ENCODE results near the gene PINLYP. TPM values are rescaled to one million over a fixed set of nuclear protein-coding genes. Genes with fewer than 3 reads are reported as not detected.

The PINLYP gene
- polyA plus RNA-seq, 1 donor (not counting 4 experiments of a cell fraction or from before 2014, with no cell fraction given): 16.0 TPM

DNA sequence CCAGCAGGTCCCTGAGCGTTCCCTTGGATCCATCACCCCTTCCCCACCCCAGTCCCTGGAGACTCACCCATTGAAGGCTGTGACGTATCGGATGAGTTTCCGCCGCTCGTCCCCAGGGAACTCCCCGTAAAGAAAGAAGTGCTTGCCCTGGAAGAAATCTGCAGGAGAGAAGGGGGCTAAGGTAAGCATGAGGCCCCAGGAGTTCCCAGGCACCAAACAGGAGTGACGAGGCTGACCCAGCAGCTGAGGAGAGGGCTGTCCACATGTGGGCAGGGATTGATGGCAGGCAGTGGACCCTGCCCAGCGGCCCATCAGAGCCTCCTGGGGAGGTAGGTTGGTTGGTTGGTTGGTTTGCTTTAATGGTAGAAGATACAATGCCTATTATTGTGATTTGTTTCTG, 31.5 kb upstream of the PINLYP start:
- Histone ChIP-seq H3K27me3 (ENCODE audit: control insufficient read depth, extremely low read depth, insufficient read depth, low read length) (no peaks in the 10 kb centered on the region), H3K79me2 (ENCODE audit: control insufficient read depth, insufficient read depth, low read length) (no peaks in the 10 kb centered on the region), H3K36me3 (ENCODE audit: control insufficient read depth in 2 of 2, extremely low read depth in 1 of 2, insufficient read depth in 2 of 2, low read length in 2 of 2) (peaks cover 7 to 22% of the 10 kb centered on the region in 2 experiments), H3K9ac (ENCODE audit: control insufficient read depth, extremely low read depth, insufficient read depth, low read length) (no peak overlapping the region), H3K4me2 (ENCODE audit: control insufficient read depth, extremely low read depth, insufficient read depth, low read depth, low read length) (no peak overlapping the region), H3K9me3 (ENCODE audit: control insufficient read depth, low read depth, low read length) (no peaks in the 10 kb centered on the region), H3K4me1 (ENCODE audit: control insufficient read depth, extremely low read depth, insufficient read depth, low read length) (no peaks in the 10 kb centered on the region), H3K27ac (ENCODE audit: control insufficient read depth, insufficient read depth, low read length) (no peak overlapping the region), H3K4me3 (ENCODE audit: control insufficient read depth in 2 of 3, extremely low read depth in 1 of 3, insufficient read depth in 2 of 3, low read depth in 1 of 3, low read length in 3 of 3) (no peak overlapping the region), H2AFZ (ENCODE audit: control insufficient read depth, low read length) (no peak overlapping the region), H4K20me1 (ENCODE audit: control insufficient read depth, extremely low read depth, insufficient read depth, low read length) (no peaks in the 10 kb centered on the region), H3K9me1 (ENCODE audit: control insufficient read depth, extremely low read depth, insufficient read depth, low read length) (no peaks in the 10 kb centered on the region)
- TF ChIP-seq, protein P1, sequence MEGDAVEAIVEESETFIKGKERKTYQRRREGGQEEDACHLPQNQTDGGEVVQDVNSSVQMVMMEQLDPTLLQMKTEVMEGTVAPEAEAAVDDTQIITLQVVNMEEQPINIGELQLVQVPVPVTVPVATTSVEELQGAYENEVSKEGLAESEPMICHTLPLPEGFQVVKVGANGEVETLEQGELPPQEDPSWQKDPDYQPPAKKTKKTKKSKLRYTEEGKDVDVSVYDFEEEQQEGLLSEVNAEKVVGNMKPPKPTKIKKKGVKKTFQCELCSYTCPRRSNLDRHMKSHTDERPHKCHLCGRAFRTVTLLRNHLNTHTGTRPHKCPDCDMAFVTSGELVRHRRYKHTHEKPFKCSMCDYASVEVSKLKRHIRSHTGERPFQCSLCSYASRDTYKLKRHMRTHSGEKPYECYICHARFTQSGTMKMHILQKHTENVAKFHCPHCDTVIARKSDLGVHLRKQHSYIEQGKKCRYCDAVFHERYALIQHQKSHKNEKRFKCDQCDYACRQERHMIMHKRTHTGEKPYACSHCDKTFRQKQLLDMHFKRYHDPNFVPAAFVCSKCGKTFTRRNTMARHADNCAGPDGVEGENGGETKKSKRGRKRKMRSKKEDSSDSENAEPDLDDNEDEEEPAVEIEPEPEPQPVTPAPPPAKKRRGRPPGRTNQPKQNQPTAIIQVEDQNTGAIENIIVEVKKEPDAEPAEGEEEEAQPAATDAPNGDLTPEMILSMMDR (optimal IDR thresholded peaks at IDR 0.05 in 1 of 3, IDR thresholded peaks at IDR 0.05 in 1 of 3, conservative IDR thresholded peaks at IDR 0.05 in 1 of 3; ENCODE audit: extremely low read depth in 1 of 3, insufficient read depth in 2 of 3, low read length in 3 of 3): no peak
- TF ChIP-seq EZH2 (IDR thresholded peaks at IDR 0.05; ENCODE audit: low read length): no peak
- dilution Hi-C loops (cut with MboI; ENCODE audit: extremely low pct_ligation_motif_present, low sequenced_read_pairs): no loop called here
- FAIRE-seq (no peak), DNase-seq (ENCODE audit: low read depth, low spot score) (no peak)

DNA sequence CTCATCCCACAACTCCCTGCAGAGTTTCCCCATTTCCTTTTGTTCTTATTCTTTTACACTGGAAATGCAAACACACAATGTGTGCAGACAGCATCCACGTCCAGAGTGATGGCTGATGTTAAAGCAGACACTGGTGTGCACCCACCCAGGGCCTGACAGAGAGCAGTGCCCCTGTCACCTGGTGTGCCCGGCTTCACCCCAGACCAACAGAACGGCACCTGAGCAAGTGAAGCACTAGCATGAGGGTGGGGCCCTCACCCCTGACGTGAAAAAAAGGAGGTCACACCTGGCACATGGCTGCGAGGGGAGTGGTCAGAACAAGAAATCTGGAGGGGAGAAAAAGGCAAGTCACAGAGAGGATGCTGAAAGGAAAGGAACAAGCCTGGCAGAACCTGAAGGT, 30.3 kb upstream of the PINLYP start:
- Histone ChIP-seq H4K20me1 (ENCODE audit: control insufficient read depth, extremely low read depth, insufficient read depth, low read length) (no peaks in the 10 kb centered on the region), H2AFZ (ENCODE audit: control insufficient read depth, low read length) (no peak overlapping the region), H3K9me1 (ENCODE audit: control insufficient read depth, extremely low read depth, insufficient read depth, low read length) (no peaks in the 10 kb centered on the region), H3K9ac (ENCODE audit: control insufficient read depth, extremely low read depth, insufficient read depth, low read length) (no peak overlapping the region), H3K4me3 (ENCODE audit: control insufficient read depth in 2 of 3, extremely low read depth in 1 of 3, insufficient read depth in 2 of 3, low read depth in 1 of 3, low read length in 3 of 3) (no peak overlapping the region), H3K4me2 (ENCODE audit: control insufficient read depth, extremely low read depth, insufficient read depth, low read depth, low read length) (no peak overlapping the region), H3K4me1 (ENCODE audit: control insufficient read depth, extremely low read depth, insufficient read depth, low read length) (no peaks in the 10 kb centered on the region), H3K27me3 (ENCODE audit: control insufficient read depth, extremely low read depth, insufficient read depth, low read length) (no peaks in the 10 kb centered on the region), H3K27ac (ENCODE audit: control insufficient read depth, insufficient read depth, low read length) (no peak overlapping the region), H3K36me3 (ENCODE audit: control insufficient read depth in 2 of 2, extremely low read depth in 1 of 2, insufficient read depth in 2 of 2, low read length in 2 of 2) (peaks cover 9 to 21% of the 10 kb centered on the region in 2 experiments), H3K79me2 (ENCODE audit: control insufficient read depth, insufficient read depth, low read length) (no peaks in the 10 kb centered on the region), H3K9me3 (ENCODE audit: control insufficient read depth, low read depth, low read length) (no peaks in the 10 kb centered on the region)
- DNase-seq (ENCODE audit: low read depth, low spot score) (no peak), FAIRE-seq (no peak)
- dilution Hi-C loops (cut with MboI; ENCODE audit: extremely low pct_ligation_motif_present, low sequenced_read_pairs): no loop called here
- TF ChIP-seq, protein P1 (optimal IDR thresholded peaks at IDR 0.05 in 1 of 3, IDR thresholded peaks at IDR 0.05 in 1 of 3, conservative IDR thresholded peaks at IDR 0.05 in 1 of 3; ENCODE audit: extremely low read depth in 1 of 3, insufficient read depth in 2 of 3, low read length in 3 of 3): no peak
- TF ChIP-seq EZH2 (IDR thresholded peaks at IDR 0.05; ENCODE audit: low read length): no peak

All from keratinocyte (primary cell).